ENCODE data around the gene AGT.
"Not testable (repeated sequence)": the region's sequence is repeated elsewhere in the genome, so short reads cannot be mapped to it uniquely, and the experiment has no call there.

AGT gene

GRCh38 chr1:230717251-230717650 lies 3.3 kb upstream of the AGT start:
- Histone ChIP-seq H3K9ac (ENCODE audit: low read length) (no peak overlapping the region), H3K36me3 (ENCODE audit: insufficient read depth, low read length) (no peaks in the 10 kb centered on the region), H3F3A (ENCODE audit: insufficient read depth, low read length) (no peaks in the 10 kb centered on the region), H2AFZ (ENCODE audit: low read length) (no peak overlapping the region), H3K27me3 (ENCODE audit: insufficient read depth, low read length) (no peaks in the 10 kb centered on the region; the same call in 1 of the 2 replicates), H3K4me2 (ENCODE audit: low read length) (no peak overlapping the region), H3K79me2 (ENCODE audit: insufficient read depth, low read length) (no peaks in the 10 kb centered on the region), H3K9me3 (ENCODE audit: low read length) (no peaks in the 10 kb centered on the region), H3K9me2 (ENCODE audit: low read depth, low read length) (no peaks in the 10 kb centered on the region), H3K4me1 (ENCODE audit: insufficient read depth, low read length, severe bottlenecking) (no peaks in the 10 kb centered on the region), H3K4me3 (ENCODE audit: low read depth, low read length, poor library complexity, severe bottlenecking) (no peak overlapping the region), H4K20me1 (ENCODE audit: insufficient read depth, low read length) (no peaks in the 10 kb centered on the region), H3K27ac (ENCODE audit: low read depth, low read length, poor library complexity, severe bottlenecking) (no peak overlapping the region)
- TF ChIP-seq CTCF (IDR thresholded peaks at IDR 0.05; ENCODE audit: low read length) = no peak
- no peak for TF ChIP-seq EZH2 (IDR thresholded peaks at IDR 0.05; ENCODE audit: borderline replicate concordance, low read length)

GRCh38 chr1:230716453-230716852 lies 2.5 kb upstream of the AGT start:
- H2AFZ ChIP-seq (ENCODE audit: low read length); H3F3A ChIP-seq (ENCODE audit: insufficient read depth, low read length); H3K9ac ChIP-seq (ENCODE audit: low read length); H3K4me2 ChIP-seq (ENCODE audit: low read length); H3K27ac ChIP-seq (ENCODE audit: low read depth, low read length, poor library complexity, severe bottlenecking); H3K36me3 ChIP-seq (ENCODE audit: insufficient read depth, low read length); H4K20me1 ChIP-seq (ENCODE audit: insufficient read depth, low read length); H3K79me2 ChIP-seq (ENCODE audit: insufficient read depth, low read length); H3K9me3 ChIP-seq (ENCODE audit: low read length); H3K27me3 ChIP-seq (ENCODE audit: insufficient read depth, low read length); H3K9me2 ChIP-seq (ENCODE audit: low read depth, low read length); H3K4me1 ChIP-seq (ENCODE audit: insufficient read depth, low read length, severe bottlenecking); H3K4me3 ChIP-seq (ENCODE audit: low read depth, low read length, poor library complexity, severe bottlenecking): not testable (repeated sequence)

- Histone ChIP-seq H3K27ac (ENCODE audit: low read depth, low read length, poor library complexity, severe bottlenecking) (no peak overlapping the region), H3K9me3 (ENCODE audit: low read length) (no peaks in the 10 kb centered on the region), H2AFZ (ENCODE audit: low read length) (no peak overlapping the region), H3K9ac (ENCODE audit: low read length) (no peak overlapping the region), H3F3A (ENCODE audit: insufficient read depth, low read length) (no peaks in the 10 kb centered on the region), H3K4me2 (ENCODE audit: low read length) (no peak overlapping the region), H3K4me1 (ENCODE audit: insufficient read depth, low read length, severe bottlenecking) (no peaks in the 10 kb centered on the region), H3K4me3 (ENCODE audit: low read depth, low read length, poor library complexity, severe bottlenecking) (no peak overlapping the region), H3K36me3 (ENCODE audit: insufficient read depth, low read length) (no peaks in the 10 kb centered on the region), H3K27me3 (ENCODE audit: insufficient read depth, low read length) (no peaks in the 10 kb centered on the region; the same call in 1 of the 2 replicates), H3K79me2 (ENCODE audit: insufficient read depth, low read length) (no peaks in the 10 kb centered on the region), H3K9me2 (ENCODE audit: low read depth, low read length) (no peaks in the 10 kb centered on the region), H4K20me1 (ENCODE audit: insufficient read depth, low read length) (no peaks in the 10 kb centered on the region)
- TF ChIP-seq CTCF (IDR thresholded peaks at IDR 0.05; ENCODE audit: low read length) (no peak), EZH2 (IDR thresholded peaks at IDR 0.05; ENCODE audit: borderline replicate concordance, low read length) (no peak)
Observed at GRCh38 chr1:230715510-230715909, 1.6 kb upstream of the AGT start.

GRCh38 chr1:230713547-230713914 lies 391 bp downstream of the AGT start:
- no peak overlapping the region for H3K27ac ChIP-seq (ENCODE audit: low read depth, low read length, poor library complexity, severe bottlenecking)
- H3K4me1 ChIP-seq (ENCODE audit: insufficient read depth, low read length, severe bottlenecking) = no peaks in the 10 kb centered on the region
- no peak overlapping the region for H2AFZ ChIP-seq (ENCODE audit: low read length)
- no peaks in the 10 kb centered on the region for H3K9me3 ChIP-seq (ENCODE audit: low read length)
- H3K36me3 ChIP-seq (ENCODE audit: insufficient read depth, low read length) = no peaks in the 10 kb centered on the region
- H3K4me2 ChIP-seq (ENCODE audit: low read length) = no peak overlapping the region
- no peaks in the 10 kb centered on the region for H3K9me2 ChIP-seq (ENCODE audit: low read depth, low read length)
- no peak overlapping the region for H3K4me3 ChIP-seq (ENCODE audit: low read depth, low read length, poor library complexity, severe bottlenecking)
- no peaks in the 10 kb centered on the region for H4K20me1 ChIP-seq (ENCODE audit: insufficient read depth, low read length)
- H3K79me2 ChIP-seq (ENCODE audit: insufficient read depth, low read length) = no peaks in the 10 kb centered on the region
- H3F3A ChIP-seq (ENCODE audit: insufficient read depth, low read length) = no peaks in the 10 kb centered on the region
- TF ChIP-seq EZH2 (IDR thresholded peaks at IDR 0.05; ENCODE audit: borderline replicate concordance, low read length) = no peak
- TF ChIP-seq CTCF (IDR thresholded peaks at IDR 0.05; ENCODE audit: low read length) = no peak
- H3K9ac ChIP-seq (ENCODE audit: low read length) = no peak overlapping the region
- H3K27me3 ChIP-seq (ENCODE audit: insufficient read depth, low read length) = no peaks in the 10 kb centered on the region; the same call in 1 of the 2 replicates
